Measurements from ENCODE around the gene CARMIL1.

Gene CARMIL1

DNA sequence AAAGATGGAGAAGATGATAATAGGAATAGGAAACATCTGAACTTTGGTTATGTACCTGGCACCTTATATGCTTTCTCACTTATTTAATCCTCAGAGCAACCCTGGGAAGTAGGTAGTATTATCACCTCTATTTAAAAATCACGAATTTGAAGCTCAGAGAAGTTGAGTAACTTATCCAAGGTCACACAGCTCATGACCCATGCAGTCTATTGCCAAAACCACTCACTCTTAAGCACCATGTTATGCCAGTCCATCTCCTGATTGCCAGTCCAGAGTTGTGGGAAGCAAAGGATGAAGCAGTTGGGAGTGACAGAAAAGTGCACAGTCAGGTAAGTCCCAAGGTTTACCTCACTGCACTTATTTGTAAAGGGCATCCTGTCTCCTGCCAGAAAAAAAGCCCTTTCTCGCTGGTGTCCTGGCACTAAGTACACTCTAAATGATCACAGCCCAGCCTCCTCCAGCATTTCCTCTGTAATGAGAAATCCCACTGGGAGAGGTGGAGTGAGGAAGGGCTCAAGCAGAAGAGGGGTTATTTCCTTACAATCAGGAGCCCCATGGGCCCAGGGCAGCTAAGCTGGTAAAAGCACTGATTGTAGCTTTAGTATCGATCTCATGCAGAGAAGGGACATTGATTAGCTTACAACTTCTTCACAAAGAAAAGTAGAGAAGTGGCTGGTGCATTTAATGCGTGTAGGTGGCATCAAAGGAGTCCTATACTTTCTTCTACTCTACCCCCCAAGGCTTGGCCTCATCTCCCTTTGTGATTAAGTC lies 351.5 kb downstream of the CARMIL1 start:
- no peak for TF ChIP-seq GATA1 (IDR thresholded peaks at IDR 0.05; ENCODE audit: low read depth, low read length)
- no peak for TF ChIP-seq POLR2A (IDR thresholded peaks at IDR 0.05; ENCODE audit: low read length)

DNA sequence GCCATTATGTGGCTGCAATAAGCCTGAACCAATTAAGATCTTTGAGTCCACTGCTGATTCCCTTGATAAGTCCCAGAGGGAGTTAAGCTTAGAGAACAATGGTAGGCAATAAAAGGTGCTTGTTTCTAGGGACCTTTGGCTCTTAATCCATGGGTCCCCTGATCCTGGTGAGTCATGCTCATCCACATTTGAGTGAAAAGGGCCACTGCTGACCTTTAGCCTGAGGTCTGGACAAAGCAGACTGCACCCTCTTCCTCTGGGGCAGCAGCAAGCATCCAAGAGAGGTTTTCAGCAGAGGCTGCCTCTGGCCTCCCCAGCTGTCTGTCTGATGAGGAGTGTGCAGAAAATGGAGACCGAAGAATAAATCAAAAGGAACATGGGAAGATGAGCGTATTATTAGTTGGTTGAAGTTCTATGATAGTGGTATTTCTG lies 356.7 kb downstream of the CARMIL1 start:
- no peak for TF ChIP-seq GATA1 (IDR thresholded peaks at IDR 0.05; ENCODE audit: low read depth, low read length)
- no peak for TF ChIP-seq POLR2A (IDR thresholded peaks at IDR 0.05; ENCODE audit: low read length)
- no peak for DNase-seq

More for the DNA sequence above, 351.5 kb downstream of the CARMIL1 start:
- no peak for DNase-seq

DNA sequence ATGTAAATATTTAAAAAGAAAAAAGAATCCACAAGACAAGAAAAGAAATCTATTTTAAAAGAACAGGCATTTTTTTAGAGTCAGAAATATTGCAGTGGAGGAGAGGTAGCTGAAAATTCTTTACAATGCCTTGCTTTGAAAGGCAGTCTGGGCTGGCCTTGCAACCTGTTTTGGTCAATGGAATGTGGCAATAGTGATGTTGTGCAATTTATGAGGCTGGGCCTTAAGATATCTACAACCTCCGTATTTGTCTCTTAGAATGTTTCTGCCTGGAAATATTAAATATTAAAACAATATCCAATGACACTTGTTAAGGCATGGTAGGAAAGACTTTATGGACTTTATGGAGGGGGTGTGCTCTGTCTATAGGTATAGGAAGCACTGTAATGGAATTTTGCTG lies 358.0 kb downstream of the CARMIL1 start:
- TF ChIP-seq GATA1 (IDR thresholded peaks at IDR 0.05; ENCODE audit: low read depth, low read length): no peak
- TF ChIP-seq POLR2A (IDR thresholded peaks at IDR 0.05; ENCODE audit: low read length): no peak
- no peak for DNase-seq

DNA sequence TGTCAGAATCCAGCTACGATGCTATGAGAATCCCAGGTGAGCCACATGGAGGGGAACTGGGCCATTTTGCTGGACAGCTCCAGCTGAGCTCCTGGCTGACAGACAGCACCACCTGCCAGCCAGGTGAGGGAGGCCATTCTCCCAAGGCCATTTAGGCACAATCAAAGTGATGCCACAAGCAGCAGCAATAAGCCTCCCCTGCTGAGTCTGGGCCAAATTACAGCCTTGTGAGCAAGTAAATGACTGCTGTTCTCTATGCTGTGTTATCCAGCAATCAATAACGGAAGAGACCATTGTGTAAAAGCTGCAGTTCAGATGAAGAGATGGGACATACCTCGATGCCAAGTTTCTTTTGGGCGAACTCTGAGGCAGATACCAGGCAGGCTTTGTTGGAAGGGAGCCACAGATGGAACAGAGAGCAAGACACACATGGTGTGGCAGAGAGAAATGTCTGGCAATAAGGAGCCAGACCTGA lies 358.8 kb downstream of the CARMIL1 start:
- no peak for TF ChIP-seq POLR2A (IDR thresholded peaks at IDR 0.05; ENCODE audit: low read length)
- no peak for TF ChIP-seq GATA1 (IDR thresholded peaks at IDR 0.05; ENCODE audit: low read depth, low read length)
- no peak for DNase-seq

DNA sequence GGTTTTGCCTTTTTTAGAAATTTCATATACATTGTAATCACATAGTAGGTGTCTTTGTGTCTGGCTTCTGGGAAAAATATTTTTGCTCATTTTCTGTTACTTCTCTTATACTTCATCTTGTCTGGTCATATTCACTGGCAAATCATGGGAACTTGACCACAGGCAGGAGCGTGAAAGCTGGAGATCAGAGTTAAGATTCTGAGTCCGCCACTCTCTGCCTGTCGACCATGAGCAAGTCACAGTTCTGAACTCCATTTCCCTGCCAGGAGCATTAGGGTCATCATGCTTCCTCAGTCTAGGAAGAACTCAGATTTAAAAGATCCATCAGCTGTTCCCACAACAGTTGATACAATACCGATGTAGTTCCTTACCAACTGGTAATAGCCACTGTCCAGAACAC lies 360.5 kb downstream of the CARMIL1 start:
- no peak for DNase-seq
- TF ChIP-seq GATA1 (IDR thresholded peaks at IDR 0.05; ENCODE audit: low read depth, low read length): no peak
- no peak for TF ChIP-seq POLR2A (IDR thresholded peaks at IDR 0.05; ENCODE audit: low read length)

DNA sequence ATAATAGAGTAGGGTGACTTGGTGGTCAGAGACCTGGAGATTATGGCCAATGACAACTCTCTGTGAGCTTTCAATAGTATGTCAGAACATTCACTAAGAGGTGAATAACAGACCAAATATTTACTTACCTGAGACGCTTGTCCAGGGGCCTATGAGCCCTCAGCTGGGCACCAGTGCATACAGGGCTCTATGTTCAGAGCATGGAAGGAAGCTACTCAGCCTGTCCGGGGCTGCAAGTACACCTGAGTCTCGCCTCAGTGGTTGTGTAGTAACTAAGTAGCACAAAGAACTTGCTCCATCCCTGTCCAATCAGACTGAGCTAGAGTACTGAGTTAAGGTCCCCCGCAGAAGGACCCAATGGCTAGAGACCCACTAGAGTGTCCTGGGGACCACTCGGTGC lies 361.3 kb downstream of the CARMIL1 start:
- no peak for DNase-seq
- TF ChIP-seq POLR2A (IDR thresholded peaks at IDR 0.05; ENCODE audit: low read length) (no peak), GATA1 (IDR thresholded peaks at IDR 0.05; ENCODE audit: low read depth, low read length) (no peak)

DNA sequence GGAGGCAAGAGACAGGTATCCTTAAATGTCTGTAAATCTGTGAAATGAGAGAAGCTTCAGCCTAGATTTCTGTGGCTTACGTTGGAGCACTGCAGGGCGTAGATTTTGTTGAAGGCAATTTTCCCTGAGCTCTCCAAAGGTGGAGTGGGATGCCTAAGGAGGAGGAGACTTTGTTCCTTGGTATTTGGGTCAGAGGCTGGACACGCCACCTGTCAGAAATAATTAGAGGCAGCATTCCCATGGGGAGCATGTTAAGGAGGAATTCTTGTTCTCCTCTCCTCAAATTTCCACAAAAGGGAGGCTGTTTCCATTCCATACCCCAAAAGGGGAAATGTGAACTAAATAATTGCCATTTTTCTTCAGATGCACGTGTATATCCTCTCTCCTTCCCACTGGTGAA lies 361.7 kb downstream of the CARMIL1 start:
- DNase-seq: no peak
- TF ChIP-seq GATA1 (IDR thresholded peaks at IDR 0.05; ENCODE audit: low read depth, low read length): no peak
- no peak for TF ChIP-seq POLR2A (IDR thresholded peaks at IDR 0.05; ENCODE audit: low read length)

DNA sequence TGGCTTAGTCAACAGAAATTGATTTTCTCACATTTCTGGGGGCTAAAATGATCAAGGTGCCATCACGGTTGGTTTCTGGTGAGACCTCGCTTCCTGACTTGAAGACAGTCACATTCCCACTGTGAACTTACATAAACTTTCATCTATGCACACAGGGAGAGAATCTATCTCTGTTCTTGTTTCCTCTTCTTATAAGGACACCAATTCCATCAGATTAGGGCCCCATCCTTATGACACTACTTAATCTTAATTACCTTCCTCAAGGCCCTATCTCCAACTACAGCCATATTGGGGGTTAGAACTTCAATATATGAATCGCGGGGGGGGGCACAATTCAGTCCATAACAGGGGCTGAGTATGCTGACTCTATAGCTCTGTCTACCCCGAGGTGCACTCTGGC lies 362.2 kb downstream of the CARMIL1 start:
- no peak for TF ChIP-seq POLR2A (IDR thresholded peaks at IDR 0.05; ENCODE audit: low read length)
- TF ChIP-seq GATA1 (IDR thresholded peaks at IDR 0.05; ENCODE audit: low read depth, low read length): no peak
- no peak for DNase-seq

DNA sequence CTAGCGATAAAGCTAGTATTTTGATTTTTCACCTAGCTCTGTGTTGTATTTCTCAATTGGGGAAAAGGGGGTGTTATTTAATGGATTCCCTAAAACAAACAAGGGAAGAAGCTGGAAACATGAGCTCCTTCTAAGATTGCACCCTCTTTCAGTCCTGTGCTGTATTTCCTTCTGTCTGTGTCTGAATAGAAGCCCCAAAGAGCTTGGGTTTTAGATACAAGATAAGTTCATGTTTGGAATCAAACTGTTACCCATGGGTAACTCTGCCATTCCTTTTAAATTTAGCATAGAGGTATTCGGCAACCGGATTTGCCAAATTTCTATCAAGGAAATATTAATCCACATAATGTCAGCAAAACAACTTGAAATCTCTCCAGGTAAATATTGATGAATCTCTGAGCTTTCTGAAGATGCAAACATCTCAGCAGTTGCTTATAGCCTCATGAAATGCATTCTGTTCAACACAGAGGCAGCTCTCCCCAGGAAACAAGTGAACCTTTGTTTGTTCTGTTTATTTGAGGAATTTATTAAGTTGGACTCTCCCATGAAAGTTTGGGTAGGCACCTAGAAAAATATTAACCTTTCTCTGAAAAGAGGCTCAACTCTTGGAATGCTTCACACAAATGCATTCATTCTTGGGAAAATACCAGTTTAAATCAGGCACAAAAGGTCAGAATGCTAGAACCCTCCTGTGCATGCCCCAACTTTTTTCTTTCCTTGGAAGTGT lies 362.9 kb downstream of the CARMIL1 start:
- TF ChIP-seq POLR2A (IDR thresholded peaks at IDR 0.05; ENCODE audit: low read length): no peak
- no peak for TF ChIP-seq GATA1 (IDR thresholded peaks at IDR 0.05; ENCODE audit: low read depth, low read length)
- no peak for DNase-seq

DNA sequence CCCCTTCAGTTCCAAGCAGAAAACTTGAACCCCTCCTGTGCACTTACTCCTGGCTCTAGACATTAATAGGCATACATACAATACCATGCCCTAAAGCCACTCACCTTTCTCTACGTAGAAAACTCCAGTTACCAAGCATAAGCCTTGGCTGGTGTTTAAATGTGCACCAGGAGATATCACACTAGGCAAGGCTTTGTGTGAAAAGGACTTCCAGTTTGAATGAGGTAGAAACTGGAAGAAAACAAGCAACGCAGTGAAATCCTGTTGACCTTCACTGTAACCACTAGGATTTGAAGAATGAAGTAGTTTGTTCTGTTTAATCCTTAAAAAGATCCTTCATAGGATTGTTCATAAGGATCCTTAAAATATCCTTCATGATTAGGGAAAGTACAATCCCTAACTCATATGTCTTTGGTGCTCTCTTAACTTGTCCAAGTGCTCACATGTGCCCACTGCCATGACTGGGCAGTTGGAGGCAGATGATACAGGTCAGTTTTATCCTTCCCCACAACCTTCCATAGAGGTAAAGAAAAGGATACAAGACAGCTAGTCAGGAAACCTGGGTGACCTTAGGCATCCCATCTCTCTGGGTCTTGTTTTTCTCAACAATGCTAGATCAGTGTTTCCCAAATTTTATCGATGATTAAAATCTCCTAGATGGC lies 363.6 kb downstream of the CARMIL1 start:
- DNase-seq: no peak
- TF ChIP-seq POLR2A (IDR thresholded peaks at IDR 0.05; ENCODE audit: low read length): no peak

DNA sequence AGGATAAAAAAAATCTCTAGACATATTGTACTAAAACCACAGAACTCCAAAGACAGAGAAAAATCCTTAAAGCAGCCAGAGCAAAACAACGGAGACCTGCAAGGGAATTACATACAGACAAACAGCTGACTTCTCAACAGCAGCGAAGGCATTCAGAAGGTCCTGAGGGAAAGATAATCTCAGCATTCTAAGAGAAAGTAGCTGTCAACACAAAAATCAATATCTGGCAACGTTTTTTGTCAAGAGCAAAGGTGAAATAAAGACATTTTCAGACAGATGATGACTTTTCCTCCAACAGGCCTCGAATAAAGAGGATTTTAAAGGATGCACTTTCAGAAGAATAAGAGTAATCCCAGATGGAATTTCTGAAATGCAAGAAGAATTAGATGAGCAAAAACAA lies 366.7 kb downstream of the CARMIL1 start:
- TF ChIP-seq GATA1 (IDR thresholded peaks at IDR 0.05; ENCODE audit: low read depth, low read length): no peak
- no peak for TF ChIP-seq POLR2A (IDR thresholded peaks at IDR 0.05; ENCODE audit: low read length)

DNA sequence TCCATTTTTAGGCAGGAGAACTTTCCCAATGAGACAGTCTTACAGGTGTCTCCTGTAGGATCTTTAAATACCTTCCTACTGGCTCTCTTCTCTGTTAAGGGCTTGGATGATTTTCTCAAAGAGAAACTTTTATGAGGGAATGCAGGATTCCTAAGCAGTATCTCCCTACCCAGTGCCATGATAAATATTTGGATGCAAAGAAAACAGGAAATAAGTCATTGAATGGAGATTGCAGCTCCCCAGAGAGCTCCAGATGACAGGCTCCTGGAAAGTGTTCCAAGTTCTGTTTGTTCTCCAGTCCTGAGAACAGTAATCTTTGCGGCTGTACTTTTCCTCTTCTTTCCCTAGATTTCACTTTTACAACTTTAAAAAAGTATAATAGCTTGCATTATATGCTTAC lies 370.4 kb downstream of the CARMIL1 start:
- no peak for DNase-seq
- TF ChIP-seq GATA1 (IDR thresholded peaks at IDR 0.05; ENCODE audit: low read depth, low read length) (no peak), POLR2A (IDR thresholded peaks at IDR 0.05; ENCODE audit: low read length) (no peak)

More for the DNA sequence above, 366.7 kb downstream of the CARMIL1 start:
- DNase-seq: no peak

DNA sequence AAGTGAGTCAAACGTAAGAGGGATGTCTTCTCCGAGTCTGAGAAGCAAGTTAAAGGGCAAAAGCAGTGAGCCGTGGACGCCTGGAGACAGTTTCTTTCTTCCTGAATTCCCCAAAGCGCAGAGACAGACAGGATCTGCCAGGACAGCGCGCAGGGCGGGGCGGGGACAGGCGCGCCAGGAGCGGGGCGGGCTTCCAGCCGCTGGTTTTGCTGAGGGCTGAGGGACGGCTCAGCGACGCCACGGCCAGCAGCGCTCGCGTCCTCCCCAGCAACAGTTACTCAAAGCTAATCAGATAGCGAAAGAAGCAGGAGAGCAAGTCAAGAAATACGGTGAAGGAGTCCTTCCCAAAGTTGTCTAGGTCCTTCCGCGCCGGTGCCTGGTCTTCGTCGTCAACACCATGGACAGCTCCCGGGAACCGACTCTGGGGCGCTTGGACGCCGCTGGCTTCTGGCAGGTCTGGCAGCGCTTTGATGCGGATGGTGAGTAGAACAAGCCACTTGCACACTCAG lies 372.9 kb downstream of the CARMIL1 start, which contains the start of gene SCGN:
SCGN (plus strand) TSS at position 209 of the 509 bp plus-strand sequence; CDS start at position 398, 189 bp downstream.
- no peak for TF ChIP-seq GATA1 (IDR thresholded peaks at IDR 0.05; ENCODE audit: low read depth, low read length)
- TF ChIP-seq POLR2A (IDR thresholded peaks at IDR 0.05; ENCODE audit: low read length): no peak
- DNase-seq: peak; percentile 77 to 78

DNA sequence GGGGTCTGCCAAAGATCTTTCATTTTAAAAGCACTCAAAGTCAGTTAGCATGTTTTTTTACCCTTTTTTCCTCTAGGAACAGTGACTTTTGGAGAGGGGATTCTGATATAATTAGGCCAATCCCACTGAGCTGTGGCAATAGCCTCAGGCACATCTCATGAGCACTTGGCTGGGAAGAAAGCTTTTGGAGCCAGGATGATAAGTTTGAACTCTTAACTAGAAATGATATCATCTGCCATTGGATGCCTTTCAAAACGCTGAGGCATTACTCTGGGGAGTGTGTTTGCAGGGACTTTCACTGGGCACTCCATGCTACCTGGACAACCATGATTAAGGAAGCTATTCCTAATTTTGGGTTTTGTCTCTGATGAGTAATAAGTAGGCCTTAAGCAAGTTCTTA lies 376.5 kb downstream of the CARMIL1 start:
- no peak for TF ChIP-seq POLR2A (IDR thresholded peaks at IDR 0.05; ENCODE audit: low read length)
- TF ChIP-seq GATA1 (IDR thresholded peaks at IDR 0.05; ENCODE audit: low read depth, low read length): no peak
- no peak for DNase-seq
